ENCODE measurements around the gene EXOSC2. TPM values are rescaled to one million over a fixed set of nuclear protein-coding genes. Genes with fewer than 3 reads are reported as not detected.

EXOSC2 gene
- total RNA-seq, 2 donors from 2014 or later = 58.8 to 103 TPM

DNA sequence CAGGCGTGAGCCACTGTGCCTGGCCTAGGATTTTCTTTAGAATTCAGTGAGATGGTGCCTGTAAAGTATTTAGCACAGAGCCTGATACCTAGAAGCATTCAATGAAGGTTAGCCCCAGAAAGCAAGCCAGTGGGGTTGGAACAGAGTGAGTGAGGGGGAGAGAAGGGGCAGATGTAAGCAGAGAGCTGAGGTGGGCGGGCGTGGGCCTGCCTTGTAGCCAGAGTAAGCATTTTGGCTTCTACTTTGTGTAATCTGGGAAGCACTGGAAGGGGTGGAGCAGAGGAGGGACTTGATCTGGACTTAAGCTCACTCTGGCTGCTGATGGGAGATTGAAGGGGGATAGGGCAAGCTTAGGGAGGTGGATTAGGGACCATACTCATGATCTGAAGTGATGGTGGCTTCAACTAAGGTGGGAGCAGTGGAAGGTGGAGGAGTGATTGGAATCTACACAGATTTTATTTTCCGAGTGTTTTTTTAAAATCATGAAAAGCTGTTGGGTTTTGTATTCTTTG, 2.6 kb downstream of the EXOSC2 start:
- H3K27ac Mint-ChIP-seq = peak overlapping the region in 1 of 2 donors; percentile 47
- peaks cover 28% of the 10 kb centered on the region for H3K36me3 Mint-ChIP-seq
- no peak for ATAC-seq
- H3K4me3 Mint-ChIP-seq = peak overlapping the region; percentile 1
- peaks cover 3% of the 10 kb centered on the region for H3K9me3 Mint-ChIP-seq
- DNase-seq (ENCODE audit: low spot score) = no peak
- no peaks in the 10 kb centered on the region for H3K27me3 Mint-ChIP-seq
- peaks cover 34 to 38% of the 10 kb centered on the region in 2 donors for H3K4me1 Mint-ChIP-seq (ENCODE audit: low read depth in 2 of 2)

DNA sequence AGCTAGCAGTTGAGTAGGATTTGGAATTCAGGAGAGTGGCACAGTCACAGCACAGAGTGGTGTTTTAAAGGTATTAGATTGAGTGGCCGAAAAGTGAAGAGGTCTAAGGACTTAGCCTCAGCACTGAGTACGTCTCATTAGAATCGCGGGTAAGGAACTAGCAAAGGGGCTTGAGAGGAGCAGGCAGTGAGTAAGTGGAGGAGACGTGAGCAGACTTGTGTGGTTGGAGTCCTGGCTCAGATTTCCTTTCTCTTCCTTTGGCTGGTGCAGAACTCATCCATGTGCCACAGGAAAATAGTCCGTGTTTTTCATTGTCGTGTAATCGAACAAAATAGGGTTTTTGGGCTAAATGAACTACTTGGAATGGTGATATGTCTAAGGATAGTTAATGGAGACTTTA, 3.4 kb downstream of the EXOSC2 start:
- peaks cover 34 to 38% of the 10 kb centered on the region in 2 donors for H3K4me1 Mint-ChIP-seq (ENCODE audit: low read depth in 2 of 2)
- no peak for DNase-seq (ENCODE audit: low spot score)
- no peak for ATAC-seq
- no peak overlapping the region for H3K4me3 Mint-ChIP-seq
- H3K27ac Mint-ChIP-seq = no peak overlapping the region
- peaks cover 29% of the 10 kb centered on the region for H3K36me3 Mint-ChIP-seq
- H3K9me3 Mint-ChIP-seq = peaks cover 3% of the 10 kb centered on the region
- no peaks in the 10 kb centered on the region for H3K27me3 Mint-ChIP-seq

DNA sequence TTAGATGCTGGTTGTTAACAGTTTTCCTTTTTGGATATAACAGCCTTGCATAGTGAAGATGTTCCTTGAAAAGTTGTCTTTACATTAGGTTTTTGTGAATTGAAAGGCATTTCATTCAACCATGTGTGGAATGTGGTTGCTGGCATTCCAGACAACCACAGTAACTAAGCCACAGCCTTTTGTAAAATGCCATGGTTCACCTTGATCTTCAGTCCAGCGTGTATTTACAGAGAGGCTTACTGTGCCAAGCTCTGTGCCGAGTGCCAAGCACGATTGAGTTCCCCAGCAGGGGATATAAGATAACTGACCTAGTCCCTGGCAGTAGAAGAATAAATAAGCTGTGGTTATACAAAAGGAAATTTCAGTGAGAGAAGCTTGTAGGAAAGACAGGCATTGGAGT, 4.9 kb downstream of the EXOSC2 start:
- DNase-seq (ENCODE audit: low spot score) (no peak), ATAC-seq (no peak)
- no peak overlapping the region for H3K27ac Mint-ChIP-seq
- no peaks in the 10 kb centered on the region for H3K9me3 Mint-ChIP-seq
- no peaks in the 10 kb centered on the region for H3K27me3 Mint-ChIP-seq
- H3K4me3 Mint-ChIP-seq = no peak overlapping the region
- peaks cover 31 to 35% of the 10 kb centered on the region in 2 donors for H3K4me1 Mint-ChIP-seq (ENCODE audit: low read depth in 2 of 2)
- peaks cover 42% of the 10 kb centered on the region for H3K36me3 Mint-ChIP-seq

DNA sequence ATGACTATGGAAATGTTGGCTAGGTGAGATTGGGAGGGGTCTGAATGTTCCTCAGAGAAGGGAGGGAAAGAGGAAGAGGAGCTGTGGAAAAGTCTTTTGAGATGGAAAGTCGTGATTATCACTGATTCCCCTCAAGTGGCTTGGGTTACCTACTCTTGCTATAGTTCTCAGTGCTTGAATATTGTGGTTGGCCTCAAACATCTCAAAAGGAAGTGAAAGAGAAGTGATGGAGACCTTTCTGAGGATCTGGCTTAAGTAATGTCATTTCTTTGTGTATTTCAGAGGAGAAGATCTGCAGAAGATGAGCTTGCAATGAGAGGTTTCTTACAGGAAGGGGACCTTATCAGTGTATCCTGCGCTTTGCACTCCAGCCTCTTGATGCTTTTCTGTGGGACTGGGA, 5.5 kb downstream of the EXOSC2 start:
- DNase-seq (ENCODE audit: low spot score) = no peak
- peaks cover 29 to 34% of the 10 kb centered on the region in 2 donors for H3K4me1 Mint-ChIP-seq (ENCODE audit: low read depth in 2 of 2)
- no peak overlapping the region for H3K4me3 Mint-ChIP-seq
- H3K36me3 Mint-ChIP-seq = peaks cover 45% of the 10 kb centered on the region
- H3K9me3 Mint-ChIP-seq = no peaks in the 10 kb centered on the region
- H3K27me3 Mint-ChIP-seq = no peaks in the 10 kb centered on the region
- no peak overlapping the region for H3K27ac Mint-ChIP-seq
- ATAC-seq = no peak

DNA sequence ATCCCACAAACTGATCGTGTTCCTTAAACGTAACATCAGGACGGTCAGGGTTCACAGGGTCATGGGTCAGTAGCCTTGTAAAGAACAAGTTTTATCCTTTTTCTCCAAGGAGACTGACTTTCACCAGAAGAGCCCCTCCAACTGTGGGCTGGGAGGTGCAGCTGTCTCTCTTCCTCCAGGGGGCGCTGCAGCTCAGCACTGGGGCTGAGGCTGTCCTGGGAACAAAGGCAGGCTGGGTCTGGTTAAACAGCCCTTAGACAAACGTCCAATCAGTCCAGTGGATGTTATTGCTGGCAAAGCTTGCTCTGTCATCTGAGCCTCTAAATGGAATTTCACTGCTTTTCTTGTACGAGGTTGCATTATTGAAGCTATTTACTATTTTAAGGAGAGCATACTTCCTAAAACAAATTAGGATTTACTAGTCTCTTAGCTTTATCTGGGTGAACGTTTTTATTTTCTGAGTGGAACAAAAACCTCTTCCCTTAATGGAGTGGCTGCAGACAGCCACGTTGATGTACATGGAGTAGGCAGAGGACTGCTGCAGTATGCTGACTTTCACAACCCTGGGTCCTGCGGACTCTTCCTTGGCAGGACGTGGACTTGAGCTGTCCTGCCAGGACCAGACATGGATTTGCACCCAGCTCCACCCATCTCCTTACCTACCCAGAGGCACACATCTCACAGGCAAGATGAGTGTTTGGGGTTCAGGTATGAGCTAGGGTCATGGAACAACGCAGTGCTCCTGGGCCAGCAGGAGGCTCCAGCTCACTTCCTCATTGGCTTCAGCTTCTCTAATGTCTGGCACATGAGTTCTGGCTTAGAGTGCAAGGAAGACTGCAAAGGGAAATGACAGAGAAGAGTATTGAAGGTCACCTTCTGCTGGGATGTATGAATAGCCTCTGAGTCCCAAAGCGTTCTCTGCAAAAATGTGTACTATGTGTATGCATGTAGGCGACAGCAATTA, 7.8 kb downstream of the EXOSC2 start:
- Mint-ChIP-seq H3K4me3 (no peak overlapping the region), H3K9me3 (no peaks in the 10 kb centered on the region), H3K27ac (no peak overlapping the region), H3K27me3 (no peaks in the 10 kb centered on the region), H3K4me1 (ENCODE audit: low read depth in 2 of 2) (peaks cover 18 to 20% of the 10 kb centered on the region in 2 donors), H3K36me3 (peaks cover 47% of the 10 kb centered on the region)
- no peak for DNase-seq (ENCODE audit: low spot score)
- peak; percentile 73 to 76 for ATAC-seq

DNA sequence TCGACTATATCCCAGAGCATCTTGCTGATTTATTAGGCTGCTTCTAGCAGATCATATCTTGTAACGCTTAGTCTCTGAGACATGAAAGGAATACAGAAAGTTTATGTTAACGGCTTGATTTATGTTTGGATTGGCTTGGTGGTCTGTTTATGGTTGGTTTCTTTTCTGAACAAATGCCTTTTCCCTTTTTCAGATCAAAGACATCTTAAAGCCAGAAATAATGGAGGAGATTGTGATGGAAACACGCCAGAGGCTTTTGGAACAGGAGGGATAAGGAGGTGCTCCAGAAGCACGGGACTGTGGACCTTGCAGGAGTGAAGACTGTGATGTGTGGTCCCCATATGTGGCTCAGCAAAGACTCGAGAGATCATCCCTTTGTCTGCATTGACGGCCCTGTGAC, 9.9 kb downstream of the EXOSC2 start:
- H3K4me3 Mint-ChIP-seq = no peak overlapping the region
- H3K4me1 Mint-ChIP-seq (ENCODE audit: low read depth in 2 of 2) = peaks cover 7 to 13% of the 10 kb centered on the region in 2 donors
- no peaks in the 10 kb centered on the region for H3K27me3 Mint-ChIP-seq
- H3K9me3 Mint-ChIP-seq = no peaks in the 10 kb centered on the region
- no peak overlapping the region for H3K27ac Mint-ChIP-seq
- DNase-seq (ENCODE audit: low spot score) (no peak), ATAC-seq (no peak)
- H3K36me3 Mint-ChIP-seq = peaks cover 34% of the 10 kb centered on the region

DNA sequence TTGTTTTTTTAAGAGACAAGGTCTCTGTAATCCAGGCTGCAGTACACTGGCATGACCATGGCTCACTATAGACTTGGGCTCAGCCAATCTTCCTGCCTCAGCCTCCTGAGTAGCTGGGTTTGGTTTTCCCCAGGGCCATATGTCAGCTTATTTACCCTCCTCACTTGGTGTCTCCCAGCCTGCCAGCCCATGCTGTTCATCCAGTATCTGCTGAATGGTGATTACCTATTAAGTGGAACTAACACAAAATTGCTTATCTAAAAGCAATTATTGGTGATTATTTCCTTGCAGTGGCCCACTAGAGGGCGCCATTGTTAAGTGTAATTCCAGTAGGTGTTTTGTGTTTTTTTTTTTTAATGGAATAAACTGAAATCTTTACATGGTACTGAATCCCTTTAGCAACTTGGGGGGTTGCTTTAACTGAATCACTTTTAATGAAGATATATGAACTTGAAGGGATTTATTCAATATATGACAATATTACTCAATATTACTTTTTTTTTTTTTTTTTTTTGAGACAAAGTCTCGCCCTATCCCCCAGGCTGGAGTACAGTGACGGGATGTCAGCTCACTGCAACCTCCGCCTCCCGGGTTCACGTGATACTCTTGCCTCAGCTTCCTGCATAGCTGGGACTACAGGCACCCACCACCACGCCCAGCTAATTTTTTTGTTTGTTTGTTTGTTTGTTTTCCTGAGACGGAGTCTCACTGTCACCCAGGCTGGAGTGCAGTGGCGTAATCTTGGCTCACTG, 13.8 kb downstream of the EXOSC2 start:
- Mint-ChIP-seq H3K4me1 (ENCODE audit: low read depth in 2 of 2) (peaks cover 0 to 12% of the 10 kb centered on the region in 2 donors), H3K27me3 (no peaks in the 10 kb centered on the region), H3K36me3 (peaks cover 20% of the 10 kb centered on the region), H3K4me3 (no peak overlapping the region), H3K27ac (no peak overlapping the region), H3K9me3 (no peaks in the 10 kb centered on the region)
- ATAC-seq (no peak), DNase-seq (ENCODE audit: low spot score) (peak; percentile 75)

DNA sequence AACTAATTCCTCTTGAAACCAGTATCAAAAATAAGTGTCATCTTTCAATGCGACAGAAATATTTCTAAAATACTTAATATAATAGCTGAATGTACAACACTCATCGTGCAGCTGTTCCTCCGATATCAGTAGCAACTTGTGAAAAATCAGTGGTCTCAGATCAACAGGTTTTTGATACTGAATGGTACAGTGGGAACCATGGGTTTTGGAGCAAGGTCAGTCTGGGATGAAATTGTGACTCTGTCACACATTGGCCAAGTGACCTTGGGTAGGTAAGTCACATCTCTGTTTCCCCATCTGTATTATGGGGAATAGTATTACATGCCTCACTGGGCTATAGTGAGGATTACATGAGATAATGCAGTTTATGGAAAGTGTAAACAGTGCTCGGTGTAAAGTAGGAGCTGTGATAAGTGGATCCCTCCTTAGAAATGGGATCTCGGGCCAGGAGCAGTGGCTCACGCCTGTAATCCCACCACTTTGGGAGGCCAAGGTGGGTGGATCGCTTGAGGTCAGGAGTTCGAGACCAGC, 17.3 kb downstream of the EXOSC2 start:
- Mint-ChIP-seq H3K27ac (peak overlapping the region in 1 of 2 donors; percentile 23), H3K36me3 (no peaks in the 10 kb centered on the region), H3K4me3 (peak overlapping the region; percentile 19)

DNA sequence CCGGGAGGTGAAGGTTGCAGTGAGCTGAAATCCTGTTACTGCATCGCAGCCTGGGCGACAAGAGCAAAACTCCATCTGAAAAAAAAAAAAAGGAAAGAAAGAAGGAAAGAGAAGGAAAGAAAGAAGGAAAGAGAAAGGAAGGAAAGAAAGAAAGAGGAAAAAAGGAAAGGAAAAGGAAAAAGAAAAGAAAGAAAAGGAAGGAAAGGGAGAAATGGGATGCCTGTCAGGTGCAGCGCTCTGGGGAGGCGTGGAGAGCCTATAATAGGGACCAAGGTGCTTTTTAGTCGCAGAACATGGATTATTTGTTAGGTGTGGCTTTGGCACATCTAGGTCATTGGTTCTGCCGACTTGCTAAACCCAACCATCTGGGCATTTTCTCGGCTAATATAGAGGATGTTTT, 17.9 kb downstream of the EXOSC2 start:
- DNase-seq (ENCODE audit: low spot score) = no peak
- H3K27ac Mint-ChIP-seq = peak overlapping the region in 1 of 2 donors; percentile 23
- peak overlapping the region; percentile 17 for H3K4me3 Mint-ChIP-seq
- ATAC-seq = no peak
- H3K9me3 Mint-ChIP-seq = no peaks in the 10 kb centered on the region
- peaks cover 25 to 27% of the 10 kb centered on the region in 2 donors for H3K4me1 Mint-ChIP-seq (ENCODE audit: low read depth in 2 of 2)
- H3K36me3 Mint-ChIP-seq = no peaks in the 10 kb centered on the region
- H3K27me3 Mint-ChIP-seq = no peaks in the 10 kb centered on the region

More for the DNA sequence above, 17.3 kb downstream of the EXOSC2 start:
- Mint-ChIP-seq H3K4me1 (ENCODE audit: low read depth in 2 of 2) (peaks cover 25 to 27% of the 10 kb centered on the region in 2 donors), H3K9me3 (no peaks in the 10 kb centered on the region), H3K27me3 (no peaks in the 10 kb centered on the region)
- ATAC-seq = no peak
- DNase-seq (ENCODE audit: low spot score) = no peak

DNA sequence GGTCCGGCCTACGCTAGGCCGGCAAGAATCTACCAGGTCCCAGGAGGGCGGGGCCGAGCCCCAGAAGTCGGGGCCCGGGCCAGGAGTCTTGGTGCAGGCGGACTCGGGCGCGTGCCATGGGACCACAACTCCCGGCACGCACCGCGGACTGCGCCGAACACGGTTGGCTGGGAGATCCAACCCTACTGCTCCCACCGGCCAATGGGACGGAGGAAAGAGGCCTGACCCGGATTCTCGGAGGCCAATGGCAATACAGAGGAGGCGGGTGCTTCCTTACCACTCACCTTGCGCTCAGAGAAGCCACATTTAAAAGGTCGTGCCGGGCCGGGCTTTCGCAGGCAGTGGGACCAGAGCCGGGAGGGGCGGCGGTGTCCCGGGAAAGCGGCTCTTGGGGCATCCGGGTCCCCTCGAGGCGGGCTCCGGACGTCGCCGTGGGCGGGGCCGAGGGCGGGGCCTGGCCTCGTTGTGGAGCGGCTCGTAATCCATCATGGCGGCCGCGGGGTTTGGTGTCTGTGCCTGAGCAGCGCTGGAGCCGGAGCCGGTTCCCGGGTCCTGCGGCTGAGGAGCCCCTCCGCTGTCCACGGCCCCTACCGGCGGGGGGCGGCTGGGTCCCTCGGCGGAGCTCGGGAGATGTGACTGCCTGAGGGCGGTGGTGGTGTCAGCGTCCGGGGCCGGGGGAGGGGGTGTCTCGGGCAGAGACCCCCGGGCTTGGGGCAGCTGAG, 19.1 kb downstream of the EXOSC2 start:
- no peaks in the 10 kb centered on the region for H3K36me3 Mint-ChIP-seq
- peaks cover 25 to 27% of the 10 kb centered on the region in 2 donors for H3K4me1 Mint-ChIP-seq (ENCODE audit: low read depth in 2 of 2)
- H3K9me3 Mint-ChIP-seq = no peaks in the 10 kb centered on the region
- peak; percentile 99 for ATAC-seq
- H3K27me3 Mint-ChIP-seq = no peaks in the 10 kb centered on the region
- peak overlapping the region; percentile 96 for H3K4me3 Mint-ChIP-seq
- H3K27ac Mint-ChIP-seq = peak overlapping the region; percentile 81 to 90
- DNase-seq (ENCODE audit: low spot score) = peak; percentile 97

DNA sequence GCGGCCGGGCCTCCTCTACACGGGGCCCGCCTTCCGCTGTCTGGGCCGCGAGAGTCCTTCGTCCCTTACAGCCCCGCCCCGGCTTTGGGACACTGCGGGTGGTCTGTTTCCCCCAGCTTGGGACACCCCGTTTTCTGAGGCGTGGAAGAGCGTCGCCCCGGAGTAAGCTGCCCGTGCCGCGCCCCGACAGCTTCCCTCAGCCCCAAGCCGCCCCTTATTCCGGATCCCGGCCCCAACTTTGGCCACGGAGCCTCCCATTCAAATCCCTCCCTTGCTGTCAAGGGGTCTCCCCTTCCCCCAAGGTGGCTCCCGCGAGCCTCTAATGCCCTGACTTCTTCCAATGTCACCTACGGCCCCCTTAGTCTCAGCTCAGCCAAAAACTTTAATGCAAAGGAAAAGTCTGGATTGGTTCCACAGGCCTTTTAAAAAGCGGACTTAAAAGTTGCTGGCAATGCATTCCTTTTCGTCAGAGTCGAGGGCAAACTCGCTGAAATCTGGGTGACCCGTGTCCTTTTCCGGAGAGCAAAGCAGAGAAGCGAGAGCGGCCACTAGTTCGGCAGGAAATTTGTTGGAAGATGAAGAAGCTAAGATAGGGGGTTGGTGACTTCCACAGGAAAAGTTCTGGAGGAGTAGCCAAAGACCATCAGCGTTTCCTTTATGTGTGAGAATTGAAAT, 19.8 kb downstream of the EXOSC2 start:
- H3K4me3 Mint-ChIP-seq = peak overlapping the region; percentile 96
- no peaks in the 10 kb centered on the region for H3K9me3 Mint-ChIP-seq
- H3K27ac Mint-ChIP-seq = peak overlapping the region; percentile 81 to 96
- H3K36me3 Mint-ChIP-seq = no peaks in the 10 kb centered on the region
- peaks cover 25 to 27% of the 10 kb centered on the region in 2 donors for H3K4me1 Mint-ChIP-seq (ENCODE audit: low read depth in 2 of 2)
- no peak for DNase-seq (ENCODE audit: low spot score)
- H3K27me3 Mint-ChIP-seq = no peaks in the 10 kb centered on the region
- ATAC-seq = peak in 1 of 2 donors; percentile 17

DNA sequence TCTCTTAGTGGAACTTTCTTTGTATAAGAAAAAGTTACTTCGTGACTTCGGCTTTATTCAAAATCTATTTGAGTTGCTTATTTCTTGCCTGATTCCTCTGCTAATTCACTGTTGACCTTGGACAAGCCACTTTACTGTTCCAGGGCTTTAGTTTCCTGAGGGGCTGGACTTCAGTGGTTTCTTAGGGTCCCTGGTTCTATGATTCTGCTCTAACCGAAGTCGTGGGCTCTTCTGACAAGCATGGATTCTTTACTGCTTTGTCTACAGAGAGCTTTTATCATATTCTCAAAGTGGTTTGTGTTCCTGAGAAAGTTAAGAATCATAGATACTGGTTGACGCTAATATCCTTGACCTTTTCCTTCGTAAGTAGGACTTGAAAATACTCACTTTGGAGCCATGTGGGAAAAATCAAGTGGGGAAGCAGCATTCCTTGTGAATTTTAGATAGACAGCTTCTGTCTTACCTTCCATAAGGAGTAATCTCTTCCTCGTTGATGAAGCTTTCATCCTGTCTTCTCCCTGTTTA, 21.1 kb downstream of the EXOSC2 start:
- Mint-ChIP-seq H3K4me1 (ENCODE audit: low read depth in 2 of 2) (peaks cover 27 to 29% of the 10 kb centered on the region in 2 donors), H3K27ac (no peak overlapping the region), H3K4me3 (peak overlapping the region; percentile 96), H3K36me3 (no peaks in the 10 kb centered on the region), H3K27me3 (no peaks in the 10 kb centered on the region), H3K9me3 (no peaks in the 10 kb centered on the region)
- ATAC-seq = no peak
- DNase-seq (ENCODE audit: low spot score) = no peak

All from natural killer cell treated with Interleukin-12 subunit alpha and Interleukin-12 subunit beta and Interleukin-15 and Interleukin-18, amount 100 ng/mL, for 72 hours (primary cell).